ENCODE results near the gene IARS1. TPM values are rescaled to one million over a fixed set of nuclear protein-coding genes. Genes with fewer than 3 reads are reported as not detected.

Gene IARS1
- total and polyA plus RNA-seq, 2 of the 13 experiments (the other 11 are each of a cell fraction or from before 2014, with no cell fraction given) = 55.9 to 185 TPM

GRCh38 chr9:92293452-92294296 lies at the start of gene IARS1 (continued):
- TF ChIP-seq MXD1 (CRISPR knock-in tag; IDR thresholded peaks at IDR 0.05) = peak; percentile 98
- TF ChIP-seq ZNF792 (CRISPR knock-in tag; IDR thresholded peaks at IDR 0.05) = peak; percentile 71; the same call in 1 of the 2 replicates
- no peak; the same call in none of the 2 replicates for TF ChIP-seq ZNF333 (CRISPR knock-in tag; IDR thresholded peaks at IDR 0.05; ENCODE audit: borderline replicate concordance)
- TF ChIP-seq YY1 (IDR thresholded peaks at IDR 0.05; ENCODE audit: insufficient read depth, insufficient replicate concordance, low read depth, low read length) = peak; percentile 79
- no peak; the same call in 1 of the 2 replicates for TF ChIP-seq ZMAT3 (CRISPR knock-in tag; conservative IDR thresholded peaks at IDR 0.05)
- TF ChIP-seq MXI1 (IDR thresholded peaks at IDR 0.05; ENCODE audit: borderline replicate concordance, low read depth, low read length) = peak; percentile 99
- TF ChIP-seq ZNF720 (CRISPR knock-in tag; IDR thresholded peaks at IDR 0.05) = no peak
- TF ChIP-seq ZBTB3 (CRISPR knock-in tag; IDR thresholded peaks at IDR 0.05; ENCODE audit: borderline replicate concordance, low read depth) = peak; percentile 98
- TF ChIP-seq, protein P1, sequence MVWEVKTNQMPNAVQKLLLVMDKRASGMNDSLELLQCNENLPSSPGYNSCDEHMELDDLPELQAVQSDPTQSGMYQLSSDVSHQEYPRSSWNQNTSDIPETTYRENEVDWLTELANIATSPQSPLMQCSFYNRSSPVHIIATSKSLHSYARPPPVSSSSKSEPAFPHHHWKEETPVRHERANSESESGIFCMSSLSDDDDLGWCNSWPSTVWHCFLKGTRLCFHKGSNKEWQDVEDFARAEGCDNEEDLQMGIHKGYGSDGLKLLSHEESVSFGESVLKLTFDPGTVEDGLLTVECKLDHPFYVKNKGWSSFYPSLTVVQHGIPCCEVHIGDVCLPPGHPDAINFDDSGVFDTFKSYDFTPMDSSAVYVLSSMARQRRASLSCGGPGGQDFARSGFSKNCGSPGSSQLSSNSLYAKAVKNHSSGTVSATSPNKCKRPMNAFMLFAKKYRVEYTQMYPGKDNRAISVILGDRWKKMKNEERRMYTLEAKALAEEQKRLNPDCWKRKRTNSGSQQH (CRISPR knock-in tag; IDR thresholded peaks at IDR 0.05; ENCODE audit: low read depth) = peak; percentile 91; the same call in 1 of the 2 replicates
- TF ChIP-seq HOXD1 (CRISPR knock-in tag; IDR thresholded peaks at IDR 0.05) = peak; percentile 87
- TF ChIP-seq ARID5B (CRISPR knock-in tag; IDR thresholded peaks at IDR 0.05) = peak; percentile 77
- peak; percentile 67; the same call in 1 of the 2 replicates for TF ChIP-seq CHCHD3 (CRISPR knock-in tag; IDR thresholded peaks at IDR 0.05)
- TF ChIP-seq EED (CRISPR knock-in tag; IDR thresholded peaks at IDR 0.05) = peak; percentile 58; the same call in 1 of the 2 replicates
- TF ChIP-seq TFDP1 (CRISPR knock-in tag; IDR thresholded peaks at IDR 0.05; ENCODE audit: borderline replicate concordance) = peak; percentile 95
- no peak; the same call in 1 of the 2 replicates for TF ChIP-seq ZBTB8A (CRISPR knock-in tag; IDR thresholded peaks at IDR 0.05; ENCODE audit: borderline replicate concordance, low read depth)
- no peak for TF ChIP-seq ATM (IDR thresholded peaks at IDR 0.05; ENCODE audit: borderline replicate concordance)
- TF ChIP-seq, protein P2, sequence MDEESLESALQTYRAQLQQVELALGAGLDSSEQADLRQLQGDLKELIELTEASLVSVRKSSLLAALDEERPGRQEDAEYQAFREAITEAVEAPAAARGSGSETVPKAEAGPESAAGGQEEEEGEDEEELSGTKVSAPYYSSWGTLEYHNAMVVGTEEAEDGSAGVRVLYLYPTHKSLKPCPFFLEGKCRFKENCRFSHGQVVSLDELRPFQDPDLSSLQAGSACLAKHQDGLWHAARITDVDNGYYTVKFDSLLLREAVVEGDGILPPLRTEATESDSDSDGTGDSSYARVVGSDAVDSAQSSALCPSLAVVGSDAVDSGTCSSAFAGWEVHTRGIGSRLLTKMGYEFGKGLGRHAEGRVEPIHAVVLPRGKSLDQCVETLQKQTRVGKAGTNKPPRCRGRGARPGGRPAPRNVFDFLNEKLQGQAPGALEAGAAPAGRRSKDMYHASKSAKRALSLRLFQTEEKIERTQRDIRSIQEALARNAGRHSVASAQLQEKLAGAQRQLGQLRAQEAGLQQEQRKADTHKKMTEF (CRISPR knock-in tag; IDR thresholded peaks at IDR 0.05) = peak; percentile 88
- no peak for TF ChIP-seq RARA (CRISPR knock-in tag; IDR thresholded peaks at IDR 0.05)
- TF ChIP-seq, protein P3, sequence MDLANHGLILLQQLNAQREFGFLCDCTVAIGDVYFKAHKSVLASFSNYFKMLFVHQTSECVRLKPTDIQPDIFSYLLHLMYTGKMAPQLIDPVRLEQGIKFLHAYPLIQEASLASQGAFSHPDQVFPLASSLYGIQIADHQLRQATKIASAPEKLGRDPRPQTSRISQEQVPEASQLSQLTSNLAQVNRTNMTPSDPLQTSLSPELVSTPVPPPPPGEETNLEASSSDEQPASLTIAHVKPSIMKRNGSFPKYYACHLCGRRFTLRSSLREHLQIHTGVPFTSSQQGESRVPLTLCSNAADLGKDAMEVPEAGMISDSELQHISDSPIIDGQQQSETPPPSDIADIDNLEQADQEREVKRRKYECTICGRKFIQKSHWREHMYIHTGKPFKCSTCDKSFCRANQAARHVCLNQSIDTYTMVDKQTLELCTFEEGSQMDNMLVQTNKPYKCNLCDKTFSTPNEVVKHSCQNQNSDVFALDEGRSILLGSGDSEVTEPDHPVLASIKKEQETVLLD (CRISPR knock-in tag; IDR thresholded peaks at IDR 0.05; ENCODE audit: low read depth) = peak; percentile 71
